Osteoblast (primary cell): ENCODE data around the gene ZNF655. TPM values are rescaled to one million over a fixed set of nuclear protein-coding genes. Genes with fewer than 3 reads are reported as not detected.

ENCODE experiments used
- DNase-seq: peaks from one replicate; pipeline ENCODE4 v3.0.0; 2011; ENCODE audit warnings: low spot score, mixed read lengths; ENCODE audit not compliant: insufficient read length; ENCODE audit errors: missing footprints
- H2AFZ ChIP-seq: 2 replicates; pipeline ENCODE4 v1.6.0; 2011; ENCODE audit warnings: mild to moderate bottlenecking, low read length
- H3K27ac ChIP-seq: 2 replicates; pipeline ENCODE4 v1.5.1; 2011; ENCODE audit warnings: mild to moderate bottlenecking, low read depth, low read length, moderate library complexity
- H3K27me3 ChIP-seq: 2 replicates; pipeline ENCODE4 v1.6.0; 2012; ENCODE audit warnings: mild to moderate bottlenecking, control low read depth, inconsistent platforms, low read length, moderate library complexity; ENCODE audit not compliant: insufficient read depth
- H3K36me3 ChIP-seq: 2 replicates; pipeline ENCODE4 v1.5.1; 2011; ENCODE audit warnings: mild to moderate bottlenecking, low read length, control low read depth, moderate library complexity; ENCODE audit not compliant: insufficient read depth
- H3K4me1 ChIP-seq: 2 replicates; pipeline ENCODE4 v1.5.1; 2011; ENCODE audit warnings: mild to moderate bottlenecking, low read length, control low read depth, moderate library complexity; ENCODE audit not compliant: insufficient read depth
- H3K4me2 ChIP-seq: 2 replicates; pipeline ENCODE4 v1.6.0; 2011; ENCODE audit warnings: mild to moderate bottlenecking, low read length; ENCODE audit not compliant: insufficient read depth
- H3K4me3 ChIP-seq: fragments of 200-600 bp; sonication (generic); 3 replicates; pipeline ENCODE4 v1.5.1; 2012; ENCODE audit warnings: mild to moderate bottlenecking, low read length, inconsistent platforms; ENCODE audit not compliant: insufficient read depth
- H3K79me2 ChIP-seq: 2 replicates; pipeline ENCODE4 v1.6.0; 2012; ENCODE audit warnings: mild to moderate bottlenecking, low read length, control low read depth, inconsistent platforms; ENCODE audit not compliant: insufficient read depth
- H3K9me3 ChIP-seq: 2 replicates; pipeline ENCODE4 v1.5.1; 2011; ENCODE audit warnings: low read depth, low read length, control low read depth
- H4K20me1 ChIP-seq: 2 replicates; pipeline ENCODE4 v1.6.0; 2012; ENCODE audit warnings: mild to moderate bottlenecking, low read length, control low read depth; ENCODE audit not compliant: insufficient read depth
- total RNA-seq: library from RNA; depleted of rRNA; stranded (reverse); fragments of >200 nt; gene quantifications from 2 replicates; pipeline ENCODE4 v1.2.3, GENCODE V29; 2012
- TF ChIP-seq, protein P1 (sequence below): IDR thresholded peaks from 2 replicates; pipeline ENCODE4 v1.5.1; 2011; ENCODE audit warnings: mild to moderate bottlenecking, low read depth, low read length, moderate library complexity; ENCODE audit errors: extremely low read depth

Gene ZNF655
- total RNA-seq, 1 donor: 76.7 TPM

DNA sequence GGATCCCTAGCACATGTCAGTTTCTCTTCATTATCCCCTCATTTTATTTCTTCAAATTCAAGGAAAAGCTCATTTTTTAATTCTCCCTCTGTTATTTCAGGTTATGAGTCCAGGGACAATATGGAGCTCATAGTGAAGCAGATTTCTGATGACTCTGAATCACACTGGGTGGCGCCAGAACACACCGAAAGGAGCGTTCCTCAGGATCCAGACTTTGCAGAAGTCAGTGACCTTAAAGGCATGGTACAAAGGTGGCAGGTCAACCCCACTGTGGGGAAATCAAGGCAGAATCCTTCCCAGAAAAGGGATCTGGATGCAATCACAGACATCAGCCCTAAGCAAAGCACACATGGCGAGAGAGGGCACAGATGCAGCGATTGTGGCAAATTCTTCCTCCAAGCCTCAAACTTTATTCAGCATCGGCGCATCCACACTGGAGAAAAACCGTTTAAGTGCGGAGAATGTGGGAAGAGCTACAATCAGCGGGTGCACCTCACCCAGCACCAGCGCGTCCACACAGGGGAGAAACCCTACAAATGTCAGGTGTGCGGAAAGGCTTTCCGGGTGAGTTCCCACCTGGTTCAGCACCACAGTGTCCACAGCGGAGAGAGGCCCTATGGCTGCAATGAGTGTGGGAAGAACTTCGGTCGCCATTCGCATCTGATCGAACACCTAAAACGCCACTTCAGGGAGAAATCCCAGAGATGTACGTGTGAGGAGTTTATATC is 32.6 kb upstream of the ZNF655 start:
- H3K27me3 ChIP-seq: no peaks in the 10 kb centered on the region
- H3K79me2 ChIP-seq: no peaks in the 10 kb centered on the region
- H3K36me3 ChIP-seq: peaks cover 49% of the 10 kb centered on the region
- no peak overlapping the region for H3K4me3 ChIP-seq
- no peak overlapping the region for H3K4me2 ChIP-seq
- no peak overlapping the region for H2AFZ ChIP-seq
- no peaks in the 10 kb centered on the region for H3K4me1 ChIP-seq
- no peak for DNase-seq
- peaks cover 16% of the 10 kb centered on the region for H3K9me3 ChIP-seq
- TF ChIP-seq, protein P1, sequence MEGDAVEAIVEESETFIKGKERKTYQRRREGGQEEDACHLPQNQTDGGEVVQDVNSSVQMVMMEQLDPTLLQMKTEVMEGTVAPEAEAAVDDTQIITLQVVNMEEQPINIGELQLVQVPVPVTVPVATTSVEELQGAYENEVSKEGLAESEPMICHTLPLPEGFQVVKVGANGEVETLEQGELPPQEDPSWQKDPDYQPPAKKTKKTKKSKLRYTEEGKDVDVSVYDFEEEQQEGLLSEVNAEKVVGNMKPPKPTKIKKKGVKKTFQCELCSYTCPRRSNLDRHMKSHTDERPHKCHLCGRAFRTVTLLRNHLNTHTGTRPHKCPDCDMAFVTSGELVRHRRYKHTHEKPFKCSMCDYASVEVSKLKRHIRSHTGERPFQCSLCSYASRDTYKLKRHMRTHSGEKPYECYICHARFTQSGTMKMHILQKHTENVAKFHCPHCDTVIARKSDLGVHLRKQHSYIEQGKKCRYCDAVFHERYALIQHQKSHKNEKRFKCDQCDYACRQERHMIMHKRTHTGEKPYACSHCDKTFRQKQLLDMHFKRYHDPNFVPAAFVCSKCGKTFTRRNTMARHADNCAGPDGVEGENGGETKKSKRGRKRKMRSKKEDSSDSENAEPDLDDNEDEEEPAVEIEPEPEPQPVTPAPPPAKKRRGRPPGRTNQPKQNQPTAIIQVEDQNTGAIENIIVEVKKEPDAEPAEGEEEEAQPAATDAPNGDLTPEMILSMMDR: peak; percentile 19
- no peaks in the 10 kb centered on the region for H4K20me1 ChIP-seq
- H3K27ac ChIP-seq: no peak overlapping the region

DNA sequence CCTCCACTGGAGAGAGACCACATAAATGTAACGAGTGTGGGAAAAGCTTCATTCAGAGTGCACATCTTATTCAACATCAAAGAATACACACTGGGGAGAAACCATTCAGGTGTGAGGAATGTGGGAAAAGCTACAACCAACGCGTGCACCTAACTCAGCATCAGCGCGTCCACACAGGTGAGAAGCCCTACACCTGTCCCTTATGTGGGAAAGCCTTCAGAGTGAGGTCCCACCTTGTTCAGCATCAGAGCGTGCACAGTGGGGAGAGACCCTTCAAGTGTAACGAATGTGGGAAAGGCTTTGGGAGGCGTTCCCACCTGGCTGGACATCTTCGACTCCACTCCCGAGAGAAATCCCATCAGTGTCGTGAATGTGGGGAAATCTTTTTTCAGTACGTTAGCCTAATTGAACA is 27.1 kb upstream of the ZNF655 start:
- H3K4me1 ChIP-seq: no peaks in the 10 kb centered on the region
- no peak overlapping the region for H2AFZ ChIP-seq
- peak overlapping the region; percentile 0 for H3K4me3 ChIP-seq
- no peak overlapping the region for H3K4me2 ChIP-seq
- TF ChIP-seq, protein P1: no peak
- peaks cover 61% of the 10 kb centered on the region for H3K36me3 ChIP-seq
- no peaks in the 10 kb centered on the region for H3K79me2 ChIP-seq
- DNase-seq: no peak
- H3K27ac ChIP-seq: no peak overlapping the region
- no peaks in the 10 kb centered on the region for H4K20me1 ChIP-seq
- no peaks in the 10 kb centered on the region for H3K27me3 ChIP-seq
- peaks cover 54% of the 10 kb centered on the region for H3K9me3 ChIP-seq

DNA sequence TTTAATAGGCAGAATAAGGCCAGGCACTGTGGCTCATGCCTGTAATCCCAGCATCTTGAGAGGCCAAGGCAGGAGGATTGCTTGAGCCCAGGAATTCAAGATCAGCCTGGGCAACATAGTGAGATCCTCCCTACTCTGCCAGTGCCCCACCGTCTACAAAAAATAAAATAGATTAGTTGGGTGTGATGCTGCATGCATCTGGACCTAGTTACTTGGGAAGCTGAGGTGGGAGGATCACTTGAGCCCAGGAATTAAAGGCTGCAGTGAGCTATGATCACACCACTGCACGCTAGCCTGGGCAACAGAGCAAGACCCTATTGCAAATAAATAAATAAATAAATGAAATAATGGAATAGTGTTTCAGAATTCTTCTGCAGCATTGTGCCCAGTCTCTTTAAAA is 22.8 kb upstream of the ZNF655 start:
- no peaks in the 10 kb centered on the region for H3K4me1 ChIP-seq
- no peaks in the 10 kb centered on the region for H4K20me1 ChIP-seq
- H3K27me3 ChIP-seq: no peaks in the 10 kb centered on the region
- peaks cover 30% of the 10 kb centered on the region for H3K36me3 ChIP-seq
- H3K27ac ChIP-seq: no peak overlapping the region
- no peak overlapping the region for H3K4me2 ChIP-seq
- H3K79me2 ChIP-seq: no peaks in the 10 kb centered on the region
- no peak overlapping the region for H3K4me3 ChIP-seq
- no peak overlapping the region for H2AFZ ChIP-seq
- TF ChIP-seq, protein P1: no peak
- no peak for DNase-seq
- H3K9me3 ChIP-seq: peaks cover 44% of the 10 kb centered on the region

DNA sequence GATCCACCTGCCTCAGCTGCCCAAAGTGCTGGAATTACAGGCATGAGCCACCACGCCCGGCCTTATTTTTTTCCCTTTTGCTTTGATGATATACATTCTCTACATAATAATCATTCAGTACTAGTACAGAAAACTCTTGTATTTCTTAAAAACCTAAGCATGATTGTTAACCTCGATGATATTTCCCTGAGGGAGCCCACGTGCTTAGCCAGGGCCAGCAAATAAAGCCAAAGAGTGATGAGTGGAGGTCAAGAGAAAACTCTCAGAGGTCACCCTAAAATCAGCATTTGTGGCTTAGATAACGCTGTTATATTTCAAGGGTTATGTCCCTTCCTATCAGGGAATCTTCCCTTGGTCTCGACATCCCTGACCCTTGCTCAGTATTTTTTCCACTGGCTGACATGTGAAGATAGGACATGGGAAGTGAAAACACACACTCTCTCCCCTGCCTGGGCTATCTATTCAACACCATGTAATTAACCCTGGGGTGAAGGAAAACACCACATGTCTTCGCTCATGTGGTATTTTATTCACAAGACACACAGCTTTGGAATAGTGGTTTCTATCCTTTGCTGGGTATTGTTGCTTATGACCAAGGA is 19.1 kb upstream of the ZNF655 start:
- H3K4me3 ChIP-seq: no peak overlapping the region
- no peaks in the 10 kb centered on the region for H3K79me2 ChIP-seq
- TF ChIP-seq, protein P1: no peak
- no peaks in the 10 kb centered on the region for H3K27me3 ChIP-seq
- no peak overlapping the region for H3K27ac ChIP-seq
- H4K20me1 ChIP-seq: no peaks in the 10 kb centered on the region
- DNase-seq: no peak
- H3K36me3 ChIP-seq: no peaks in the 10 kb centered on the region
- peaks cover 20% of the 10 kb centered on the region for H3K9me3 ChIP-seq
- no peak overlapping the region for H3K4me2 ChIP-seq
- H2AFZ ChIP-seq: no peak overlapping the region
- no peaks in the 10 kb centered on the region for H3K4me1 ChIP-seq
